Inflammatory macrophage (primary cell): ENCODE results near the gene PRR30.
"Not testable (repeated sequence)": the region's sequence is repeated elsewhere in the genome, so short reads cannot be mapped to it uniquely, and the experiment has no call there.

ENCODE experiments used
- DNase-seq, 2 donors: peaks; one replicate each; pipeline ENCODE4 v3.0.0-alpha.2; 2020 to 2022

Gene PRR30

GRCh38 chr2:27128668-27129571 lies 10.3 kb downstream of the PRR30 start:
- DNase-seq = no peak

DNA sequence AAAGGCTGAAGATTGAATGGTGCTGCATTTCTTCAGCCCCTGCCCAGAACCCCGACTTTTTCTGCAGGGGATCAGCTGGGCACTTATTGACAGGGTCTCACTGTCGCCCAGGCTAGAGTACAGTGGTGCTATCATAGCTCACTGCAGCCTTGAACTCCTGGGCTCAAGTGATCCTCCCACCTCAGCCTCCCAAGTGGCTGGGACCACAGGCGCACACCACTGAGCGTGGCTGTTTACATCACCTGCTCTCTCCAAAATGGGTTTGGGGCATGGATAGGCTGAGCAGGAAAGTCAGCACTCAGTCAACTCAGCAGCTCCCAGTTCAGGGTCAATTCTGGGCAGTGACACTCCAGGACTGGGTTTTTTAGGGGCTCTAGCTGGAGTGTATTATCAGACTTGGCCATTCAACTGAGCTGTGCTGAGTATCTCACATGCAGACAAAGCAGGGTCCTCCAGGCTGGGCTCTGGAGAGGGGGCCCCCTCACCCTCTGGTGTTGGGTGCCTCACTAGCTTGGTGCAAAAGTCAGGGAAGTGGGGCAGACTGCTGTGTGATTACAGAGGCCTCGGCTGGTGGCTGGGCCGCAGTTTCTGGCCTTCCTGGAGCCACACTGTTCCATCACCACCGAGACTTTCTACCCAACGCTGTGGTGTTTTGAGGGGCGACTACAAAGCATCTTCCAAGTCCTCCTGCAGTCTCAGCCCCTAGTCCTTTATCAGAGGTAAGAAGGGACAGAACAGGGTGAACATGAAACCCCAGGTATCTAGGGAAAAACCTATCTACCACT lies 11.1 kb downstream of the PRR30 start:
- no peak for DNase-seq

DNA sequence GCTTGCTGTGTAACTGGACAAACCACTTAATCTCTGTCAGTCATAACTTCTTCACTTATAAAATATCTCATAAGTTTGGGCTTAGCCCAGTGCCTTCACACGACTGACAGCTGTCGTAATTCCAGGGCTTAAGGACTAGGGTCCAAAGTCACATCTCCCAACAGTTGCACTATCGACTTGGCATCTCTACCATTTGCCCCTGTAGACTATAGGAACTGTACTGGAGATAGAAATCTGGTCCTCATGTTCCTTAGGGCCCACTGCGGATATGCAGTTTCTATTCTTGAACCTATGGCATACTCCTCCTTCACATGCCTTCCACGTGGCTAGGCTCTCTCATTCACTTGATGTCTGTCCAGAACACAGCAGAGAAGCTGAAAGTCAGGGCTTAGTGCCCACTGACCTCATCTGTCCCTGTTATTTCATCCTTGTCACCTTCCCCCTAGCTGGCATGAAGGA lies 12.9 kb downstream of the PRR30 start:
- no peak for DNase-seq

- no peak for DNase-seq
Measured at GRCh38 chr2:27125104-27125503, 14.1 kb downstream of the PRR30 start.

GRCh38 chr2:27123302-27124150 lies 15.7 kb downstream of the PRR30 start, which contains the start of gene ABHD1:
Gene ABHD1 (plus strand): TSS chr2:27123815. CDS start chr2:27123949, 134 bp downstream.
- DNase-seq = peak; percentile 68 to 73

GRCh38 chr2:27122791-27123190 lies 16.4 kb downstream of the PRR30 start:
- DNase-seq = no peak

GRCh38 chr2:27121906-27122305 lies 17.3 kb downstream of the PRR30 start:
- peak; percentile 13 to 37 for DNase-seq

- not testable (repeated sequence) for DNase-seq
Measured at GRCh38 chr2:27119330-27119670, 19.9 kb downstream of the PRR30 start.

DNA sequence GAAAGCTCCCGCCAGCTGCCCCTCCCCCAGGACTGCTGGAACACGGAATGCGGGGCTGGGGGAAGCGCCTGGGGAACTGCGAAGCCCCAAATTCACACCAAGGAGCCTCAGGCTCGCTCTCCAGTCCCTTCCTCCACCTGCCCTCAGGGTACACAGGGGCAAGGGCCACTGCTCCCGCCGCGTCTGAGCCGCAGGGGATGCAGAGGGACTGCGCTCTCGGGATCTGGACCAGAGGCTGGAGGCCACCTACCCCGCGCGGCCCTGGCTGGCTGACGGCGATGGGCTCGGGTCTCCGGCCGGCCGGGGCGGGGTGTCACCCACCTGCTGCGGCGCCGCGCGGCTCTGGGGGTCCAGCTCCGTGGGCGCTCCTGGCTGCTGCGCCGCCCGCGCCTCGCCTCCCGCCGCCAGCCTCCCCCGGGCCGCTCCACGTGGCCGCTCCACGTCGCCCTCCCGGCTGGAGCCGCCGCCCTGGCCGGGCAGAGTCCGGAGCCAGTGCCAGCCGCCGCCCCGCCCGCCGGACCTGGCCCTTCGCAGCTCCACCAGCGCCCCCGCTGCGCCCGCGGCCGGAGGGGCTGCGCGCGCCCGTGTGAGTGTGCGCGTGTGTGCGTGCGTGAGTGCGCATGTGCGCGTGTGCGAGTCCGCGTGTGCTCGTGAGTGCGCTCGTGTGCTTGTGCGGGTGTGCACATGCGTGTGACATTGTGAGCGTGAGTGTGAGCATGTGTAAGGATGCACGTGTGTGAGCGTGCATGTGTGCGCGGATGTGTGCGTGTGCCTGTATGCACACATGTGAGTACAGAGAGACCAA lies 20.5 kb downstream of the PRR30 start, which contains the start of gene CGREF1:
TSS of gene CGREF1 (minus strand) at position 604 of the 805 bp plus-strand sequence. CDS start 14,762 bp downstream, outside the sequence.
- DNase-seq = no peak

DNA sequence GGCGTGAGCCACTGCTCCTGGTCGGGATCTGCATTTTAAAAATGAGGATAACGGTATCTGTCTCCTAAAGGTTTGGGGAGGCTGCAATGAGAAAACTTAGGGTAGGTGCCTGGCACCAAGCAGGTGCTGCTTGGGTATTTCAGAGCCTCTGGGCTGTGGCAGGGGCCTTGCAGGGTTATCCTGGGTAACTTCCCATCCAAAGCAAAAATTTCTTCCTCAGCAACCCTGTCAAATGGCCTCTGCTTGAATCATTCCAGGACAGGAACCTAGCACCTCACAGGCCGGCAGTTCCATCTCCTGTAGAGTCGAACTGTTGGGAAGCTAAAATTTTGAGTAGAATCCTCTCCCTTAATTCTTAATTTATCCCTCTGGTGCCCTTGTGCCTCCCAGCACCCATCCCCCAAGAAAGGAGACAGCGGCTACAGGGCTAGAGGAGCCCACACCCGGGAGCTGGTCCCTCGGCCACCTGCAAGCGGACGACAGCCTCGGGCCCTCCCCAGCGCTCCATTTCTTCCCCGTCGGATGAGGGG lies 21.1 kb downstream of the PRR30 start:
- DNase-seq = no peak

GRCh38 chr2:27115519-27115918 lies 23.7 kb downstream of the PRR30 start:
- DNase-seq = no peak

DNA sequence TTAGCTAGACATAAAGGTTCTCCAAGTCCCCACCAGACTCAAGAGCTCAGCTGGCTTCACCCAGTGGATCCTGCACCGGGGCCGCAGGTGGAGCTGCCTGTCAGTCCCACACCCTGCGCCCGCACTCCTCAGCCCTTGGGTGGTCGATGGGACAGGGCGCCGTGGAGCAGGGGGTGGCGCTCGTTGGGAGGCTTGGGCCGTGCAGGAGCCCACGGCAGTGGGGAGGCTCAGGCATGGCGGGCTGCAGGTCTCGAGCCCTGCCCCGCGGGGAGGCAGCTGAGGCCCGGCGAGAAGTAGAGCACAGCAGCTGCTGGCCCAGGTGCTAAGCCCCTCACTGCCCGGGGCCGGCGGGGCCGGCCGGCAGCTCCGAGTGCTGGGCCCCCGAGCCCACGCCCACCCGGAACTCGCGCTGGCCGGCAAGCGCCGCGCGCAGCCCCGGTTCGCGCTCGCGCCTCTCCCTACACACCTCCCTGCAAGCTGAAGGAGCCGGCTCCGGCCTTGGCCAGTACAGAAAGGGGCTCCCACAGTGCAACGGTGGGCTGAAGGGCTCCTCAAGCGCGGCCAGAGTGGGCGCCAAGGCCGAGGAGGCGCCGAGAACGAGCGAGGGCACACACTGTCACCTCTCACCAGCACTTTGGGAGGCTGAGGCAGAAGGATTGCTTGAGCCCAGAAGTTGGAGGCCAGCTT lies 27.7 kb downstream of the PRR30 start:
- DNase-seq = not testable (repeated sequence)

DNA sequence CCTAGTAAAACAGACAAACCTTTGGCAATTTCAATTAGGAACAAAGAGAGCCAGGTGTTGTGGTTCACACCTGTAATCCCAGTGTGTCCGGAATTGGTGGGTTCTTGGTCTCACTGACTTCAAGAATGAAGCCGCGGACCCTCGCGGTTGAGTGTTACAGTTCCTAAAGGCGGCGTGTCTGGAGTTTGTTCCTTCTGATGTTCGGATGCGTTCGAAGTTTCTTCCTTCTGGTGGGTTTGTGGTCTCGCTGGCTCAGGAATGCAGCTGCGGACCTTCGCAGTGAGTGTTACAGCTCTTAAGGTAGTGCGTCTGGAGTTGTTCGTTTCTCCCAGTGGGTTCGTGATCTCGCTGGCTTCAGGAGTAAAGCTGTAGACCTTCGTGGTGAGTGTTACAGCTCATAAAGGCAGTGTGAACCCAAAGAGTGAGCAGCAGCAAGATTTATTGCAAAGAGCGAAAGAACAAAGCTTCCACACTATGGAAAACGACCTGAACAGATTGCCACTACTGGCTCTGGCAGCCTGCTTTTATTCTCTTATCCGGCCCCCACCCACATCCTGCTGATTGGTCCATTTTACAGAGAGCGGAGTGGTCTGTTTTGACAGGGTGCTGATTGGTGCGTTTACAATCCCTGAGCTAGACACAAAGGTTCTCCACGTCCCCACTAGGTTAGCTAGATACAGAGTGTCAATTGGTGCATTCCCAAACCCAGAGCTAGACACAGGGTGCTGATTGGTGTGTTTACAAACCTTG lies 28.4 kb downstream of the PRR30 start:
- not testable (repeated sequence) for DNase-seq

- no peak for DNase-seq
Measured at GRCh38 chr2:27109083-27109482, 30.1 kb downstream of the PRR30 start.

DNA sequence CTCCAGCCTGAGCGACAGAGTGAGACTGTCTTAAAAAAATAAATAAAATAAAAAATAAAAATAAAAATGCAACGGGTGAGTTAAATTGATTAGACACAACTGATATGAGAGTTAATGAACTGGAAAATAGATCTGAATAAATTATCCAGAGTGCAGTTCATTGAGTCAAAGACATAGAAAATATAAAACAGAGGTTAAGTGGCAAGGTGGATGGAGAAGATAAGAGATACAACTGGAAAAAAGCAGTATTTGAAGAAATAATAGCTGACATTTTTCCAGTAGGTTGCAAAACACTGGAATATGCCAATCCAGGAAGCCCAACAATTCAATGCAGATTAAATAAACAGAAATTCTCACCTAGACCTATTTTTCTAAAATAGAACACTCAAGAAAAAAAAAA lies 31.0 kb downstream of the PRR30 start:
- DNase-seq = no peak

GRCh38 chr2:27105981-27106380 lies 33.2 kb downstream of the PRR30 start:
- DNase-seq = peak in 1 of 2 donors; percentile 18

GRCh38 chr2:27102329-27102728 lies 36.9 kb downstream of the PRR30 start:
- no peak for DNase-seq

GRCh38 chr2:27100036-27100435 lies 39.2 kb downstream of the PRR30 start:
- DNase-seq = no peak

DNA sequence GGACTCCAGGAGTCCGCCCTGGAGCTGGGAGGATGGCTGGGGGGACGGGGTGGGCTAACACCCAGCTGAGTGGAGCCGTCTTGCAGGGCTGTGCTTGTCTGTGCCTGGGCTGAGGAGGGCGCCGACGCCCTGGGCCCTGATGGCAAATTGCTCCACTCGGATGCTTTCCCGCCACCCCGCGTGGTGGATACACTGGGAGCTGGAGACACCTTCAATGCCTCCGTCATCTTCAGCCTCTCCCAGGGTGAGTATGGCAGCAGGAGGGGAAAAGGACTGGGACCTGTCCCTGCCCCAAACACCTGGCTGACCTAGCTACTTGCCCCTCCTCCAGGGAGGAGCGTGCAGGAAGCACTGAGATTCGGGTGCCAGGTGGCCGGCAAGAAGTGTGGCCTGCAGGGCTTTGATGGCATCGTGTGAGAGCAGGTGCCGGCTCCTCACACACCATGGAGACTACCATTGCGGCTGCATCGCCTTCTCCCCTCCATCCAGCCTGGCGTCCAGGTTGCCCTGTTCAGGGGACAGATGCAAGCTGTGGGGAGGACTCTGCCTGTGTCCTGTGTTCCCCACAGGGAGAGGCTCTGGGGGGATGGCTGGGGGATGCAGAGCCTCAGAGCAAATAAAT lies 39.8 kb downstream of the PRR30 start:
- no peak for DNase-seq
